ENCODE results near the gene PLPPR5. TPM values are rescaled to one million over a fixed set of nuclear protein-coding genes. Genes with fewer than 3 reads are reported as not detected.

PLPPR5 gene
- total and polyA plus RNA-seq, 9 of the 15 experiments (the other 6 are each of a cell fraction or from before 2014, with no cell fraction given): not detected

GRCh38 chr1:98919211-98919610 is 85.5 kb downstream of the PLPPR5 start (continued):
- TF ChIP-seq MGA (IDR thresholded peaks at IDR 0.05): no peak
- TF ChIP-seq ZNF239 (CRISPR knock-in tag; IDR thresholded peaks at IDR 0.05): no peak
- TF ChIP-seq ELF2 (CRISPR knock-in tag; IDR thresholded peaks at IDR 0.05): no peak
- TF ChIP-seq CREB3L1 (IDR thresholded peaks at IDR 0.05; ENCODE audit: borderline replicate concordance, low read depth): no peak
- no peak for TF ChIP-seq ZNF133 (CRISPR knock-in tag; IDR thresholded peaks at IDR 0.05)
- no peak for TF ChIP-seq SREBF1 (IDR thresholded peaks at IDR 0.05; ENCODE audit: borderline replicate concordance, low read depth, low read length)
- TF ChIP-seq ARHGAP35 (IDR thresholded peaks at IDR 0.05; ENCODE audit: partially characterized antibody): no peak
- no peak for TF ChIP-seq SAFB2 (IDR thresholded peaks at IDR 0.05; ENCODE audit: borderline replicate concordance, low read depth, low read length, severe bottlenecking)
- no peak for TF ChIP-seq ZFP36 (IDR thresholded peaks at IDR 0.05; ENCODE audit: low read depth, low read length, partially characterized antibody)
- no peak for TF ChIP-seq ATF7 (IDR thresholded peaks at IDR 0.05)
- no peak for TF ChIP-seq BRCA1 (IDR thresholded peaks at IDR 0.05)
- TF ChIP-seq BRCA1 (CRISPR knock-in tag; IDR thresholded peaks at IDR 0.05): no peak
